Cardiac muscle cell (in vitro differentiated cells and primary cell): ENCODE data around the gene FGFR2. TPM values are rescaled to one million over a fixed set of nuclear protein-coding genes. Genes with fewer than 3 reads are reported as not detected.

Experiments
- DNase-seq, 2 donors: peaks; one replicate each; pipeline versions ENCODE4 v3.0.0 to v3.0.0-alpha.2; 2010 to 2017; ENCODE audit warnings: low read depth in 1 of 2, low spot score in 1 of 2
- H3K27ac ChIP-seq: fragments of 200-600 bp; sonication (generic); 2 replicates; pipeline ENCODE4 v1.5.1; 2016
- H3K27me3 ChIP-seq: fragments of 200-600 bp; sonication (generic); 2 replicates; pipeline ENCODE4 v1.6.0; 2016; ENCODE audit warnings: control low read depth
- H3K36me3 ChIP-seq: fragments of 200-600 bp; sonication (generic); 2 replicates; pipeline ENCODE4 v1.5.1; 2016; ENCODE audit warnings: control low read depth
- H3K4me1 ChIP-seq: fragments of 200-600 bp; sonication (generic); 2 replicates; pipeline ENCODE4 v1.8.1; 2017; ENCODE audit warnings: low read depth, mild to moderate bottlenecking, mixed run types
- H3K4me3 ChIP-seq: fragments of 200-600 bp; sonication (generic); 2 replicates; pipeline ENCODE4 v1.5.1; 2016; ENCODE audit warnings: mild to moderate bottlenecking
- H3K9me3 ChIP-seq: fragments of 200-600 bp; sonication (generic); 2 replicates; pipeline ENCODE4 v1.5.1; 2017; ENCODE audit warnings: low read depth, mild to moderate bottlenecking, control low read depth
- CTCF ChIP-seq: IDR thresholded peaks from 2 replicates; pipeline ENCODE4 v1.5.1; 2012; ENCODE audit warnings: low read depth, mild to moderate bottlenecking, low read length
- polyA plus RNA-seq: library from polyadenylated mRNA; unstranded; fragments of >200 nt; fragmentation: Nextera tagmentation; extraction: Ambion mirVana; gene quantifications from 2 replicates; pipeline ENCODE4 v1.2.1, GENCODE V29; 2016
- total RNA-seq: library from RNA; depleted of rRNA; stranded (reverse); fragments of >200 nt; gene quantifications from 2 replicates; pipeline ENCODE4 v1.2.3, GENCODE V29; 2016

FGFR2 gene
- total and polyA plus RNA-seq, 2 experiments from 2014 or later, result 47.5 to 50.6 TPM

- Histone ChIP-seq H3K4me3 (no peak overlapping the region), H3K4me1 (peaks cover 15% of the 10 kb centered on the region), H3K27me3 (no peaks in the 10 kb centered on the region), H3K36me3 (peaks cover 2% of the 10 kb centered on the region), H3K9me3 (no peaks in the 10 kb centered on the region), H3K27ac (no peak overlapping the region)
- DNase-seq, result no peak
- no peak for TF ChIP-seq CTCF
These were observed 86.3 kb downstream of the FGFR2 start for GRCh38 chr10:121511943-121512342.

- peaks cover 2% of the 10 kb centered on the region for H3K36me3 ChIP-seq
These were observed 86.8 kb downstream of the FGFR2 start for GRCh38 chr10:121511460-121511859.

DNA sequence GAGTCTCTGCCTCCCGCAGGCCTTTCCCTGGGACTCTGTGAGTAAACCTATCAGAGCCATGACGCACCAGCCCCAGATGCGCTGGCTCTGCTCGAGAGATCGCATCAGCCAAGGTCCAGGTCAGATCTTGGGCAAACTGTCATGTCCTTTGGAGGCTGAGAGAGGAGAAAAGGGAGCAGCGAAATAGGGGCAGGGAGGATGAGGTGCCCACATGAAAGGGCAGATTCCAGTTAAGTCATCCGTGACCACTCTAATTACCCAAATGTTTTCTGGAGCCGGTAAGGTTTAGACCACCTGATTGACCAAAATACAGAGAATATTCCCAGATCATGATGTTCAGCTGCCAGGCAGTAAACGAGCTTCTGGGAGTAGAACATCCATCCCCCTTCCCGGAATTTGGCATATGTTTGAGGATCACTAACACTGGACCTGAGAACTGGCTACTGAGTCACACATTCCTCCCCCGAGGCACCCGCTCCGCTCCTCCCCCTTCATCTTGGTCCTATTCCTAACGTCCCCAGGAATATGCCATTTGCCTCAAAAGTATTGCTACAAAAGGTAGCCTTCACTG, 88.0 kb downstream of the FGFR2 start:
- Histone ChIP-seq H3K4me3 (no peak overlapping the region), H3K27me3 (no peaks in the 10 kb centered on the region), H3K9me3 (no peaks in the 10 kb centered on the region), H3K4me1 (peaks cover 15% of the 10 kb centered on the region), H3K27ac (no peak overlapping the region), H3K36me3 (peaks cover 2% of the 10 kb centered on the region)
- no peak for TF ChIP-seq CTCF
- DNase-seq, result no peak

More at GRCh38 chr10:121511460-121511859, 86.8 kb downstream of the FGFR2 start:
- Histone ChIP-seq H3K27me3 (no peaks in the 10 kb centered on the region), H3K27ac (no peak overlapping the region), H3K4me3 (no peak overlapping the region), H3K4me1 (peaks cover 15% of the 10 kb centered on the region), H3K9me3 (no peaks in the 10 kb centered on the region)
- TF ChIP-seq CTCF, result no peak
- no peak for DNase-seq

- no peak for DNase-seq
- Histone ChIP-seq H3K27ac (no peak overlapping the region), H3K9me3 (no peaks in the 10 kb centered on the region), H3K4me1 (peaks cover 15% of the 10 kb centered on the region), H3K27me3 (no peaks in the 10 kb centered on the region), H3K36me3 (peaks cover 2% of the 10 kb centered on the region), H3K4me3 (no peak overlapping the region)
- no peak for TF ChIP-seq CTCF
These were observed 88.4 kb downstream of the FGFR2 start for GRCh38 chr10:121509796-121510195.

DNA sequence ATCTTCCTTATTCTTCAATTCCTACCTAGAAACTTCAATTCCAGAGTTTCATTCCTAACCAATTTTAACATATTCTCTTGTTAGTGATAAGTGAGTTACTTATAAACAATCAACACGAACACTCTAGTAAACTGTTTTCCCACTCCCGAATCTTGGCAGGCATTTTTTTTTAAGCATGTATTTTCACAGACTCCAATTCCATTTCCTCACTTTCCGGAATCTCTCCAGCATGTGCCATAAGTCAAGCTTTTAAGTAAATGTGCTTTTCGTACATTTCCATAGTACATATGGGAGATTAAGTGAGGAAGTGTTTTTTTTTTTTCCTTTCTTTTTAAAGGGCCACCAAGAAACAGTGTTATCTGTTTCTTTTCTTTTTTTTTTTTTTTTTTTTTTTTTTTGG, 89.1 kb downstream of the FGFR2 start:
- no peaks in the 10 kb centered on the region for H3K27me3 ChIP-seq
- DNase-seq, result peak in 1 of 2 donors; percentile 5
- no peak for TF ChIP-seq CTCF
- H3K9me3 ChIP-seq, result no peaks in the 10 kb centered on the region
- no peak overlapping the region for H3K27ac ChIP-seq
- H3K4me3 ChIP-seq, result no peak overlapping the region
- H3K36me3 ChIP-seq, result no peaks in the 10 kb centered on the region
- peaks cover 15% of the 10 kb centered on the region for H3K4me1 ChIP-seq

- Histone ChIP-seq H3K27ac (no peak overlapping the region), H3K4me1 (peaks cover 8% of the 10 kb centered on the region), H3K4me3 (no peak overlapping the region), H3K27me3 (no peaks in the 10 kb centered on the region), H3K36me3 (peaks cover 26% of the 10 kb centered on the region), H3K9me3 (no peaks in the 10 kb centered on the region)
- TF ChIP-seq CTCF, result no peak
- DNase-seq, result peak in 1 of 2 donors; percentile 8
These were observed 94.6 kb downstream of the FGFR2 start for GRCh38 chr10:121503587-121504051.
